Pericardium fibroblast (primary cell): ENCODE data around the gene CAGE1. TPM values are rescaled to one million over a fixed set of nuclear protein-coding genes. Genes with fewer than 3 reads are reported as not detected.

Experiments used
- total RNA-seq: library from RNA; depleted of rRNA; stranded (reverse); fragments of >200 nt; gene quantifications from 2 replicates; pipeline ENCODE4 v1.2.3, GENCODE V29; 2015

Gene CAGE1
- not detected in 2 replicates for total RNA-seq

GRCh38 chr6:7389451-7390225 is at the start of gene CAGE1, which contains the start of gene RIOK1:
CAGE1 (minus strand) TSS chr6:7389742; CDS start chr6:7387173, 2,569 bp downstream.
RIOK1 (plus strand) TSS chr6:7389808; CDS start chr6:7390003, 195 bp downstream.

GRCh38 chr6:7312616-7313504 is 76.7 kb downstream of the CAGE1 start, which contains the start of gene SSR1:
SSR1 (minus strand) TSS chr6:7313199; CDS start chr6:7313120, 79 bp downstream.

Other genes with a start within 250 kb of the CAGE1 start
- 68.9 and 88.3 TPM in 2 replicates for gene SSR1, start 76.5 kb downstream of the CAGE1 start, total RNA-seq
- 10.2 and 48.6 TPM in 2 replicates for gene RIOK1, start 66 bp upstream of the CAGE1 start, total RNA-seq
- gene DSP, start 151.9 kb upstream of the CAGE1 start, total RNA-seq = 0.70 and 1.6 TPM in 2 replicates
- 6.8 and 7.8 TPM in 2 replicates for gene SNRNP48, start 200.5 kb upstream of the CAGE1 start, total RNA-seq